ENCODE results near the gene BFSP2. TPM values are rescaled to one million over a fixed set of nuclear protein-coding genes. Genes with fewer than 3 reads are reported as not detected.

BFSP2 gene
- total RNA-seq, 6 experiments from 2014 or later = not detected

GRCh38 chr3:133459400-133459799 lies 59.5 kb downstream of the BFSP2 start:
- H3K9me3 ChIP-seq = no peaks in the 10 kb centered on the region
- no peak for TF ChIP-seq CTCF (IDR thresholded peaks at IDR 0.05)
- no peak for TF ChIP-seq POLR2A (IDR thresholded peaks at IDR 0.05)
- H3K36me3 ChIP-seq = no peaks in the 10 kb centered on the region
- WGBS (ENCODE audit: insufficient coverage, low coverage, low lambda C conversion rate, missing lambda C conversion rate) = 54% methylated on average over 5 of the region's 6 CpGs
- H3K27me3 ChIP-seq = peaks cover 0 to 10% of the 10 kb centered on the region in 2 donors
- H3K4me1 ChIP-seq = peaks cover 0 to 8% (median 3%) of the 10 kb centered on the region in 4 donors
- no peak overlapping the region for H3K4me3 ChIP-seq
- no peak overlapping the region for H3K27ac ChIP-seq
- ATAC-seq (peak; percentile 96 to 98 (median 97)), DNase-seq (peak; percentile 39 to 78 (median 72))
- intact Hi-C loops (cut with DNase I) = no loop called here

GRCh38 chr3:133460809-133461208 lies 61.0 kb downstream of the BFSP2 start:
- DNase-seq (no peak), ATAC-seq (no peak)
- Histone ChIP-seq H3K27ac (no peak overlapping the region), H3K4me1 (peaks cover 0 to 8% (median 3%) of the 10 kb centered on the region in 4 donors), H3K27me3 (peaks cover 0 to 4% of the 10 kb centered on the region in 2 donors), H3K4me3 (no peak overlapping the region), H3K36me3 (no peaks in the 10 kb centered on the region), H3K9me3 (no peaks in the 10 kb centered on the region)
- no peak for TF ChIP-seq CTCF (IDR thresholded peaks at IDR 0.05)
- no peak for TF ChIP-seq POLR2A (IDR thresholded peaks at IDR 0.05)
- WGBS (ENCODE audit: insufficient coverage, low coverage, low lambda C conversion rate, missing lambda C conversion rate) = 55% methylated on average over 2 of the region's 3 CpGs
- intact Hi-C loops (cut with DNase I) = no loop called here

- no peak for DNase-seq
- ATAC-seq = peak in 1 of 4 donors; percentile 19
- Histone ChIP-seq H3K36me3 (no peaks in the 10 kb centered on the region), H3K9me3 (no peaks in the 10 kb centered on the region), H3K4me3 (no peak overlapping the region), H3K4me1 (peaks cover 0 to 8% (median 3%) of the 10 kb centered on the region in 4 donors), H3K27ac (no peak overlapping the region), H3K27me3 (peaks cover 0 to 4% of the 10 kb centered on the region in 2 donors)
- no peak for TF ChIP-seq POLR2A (IDR thresholded peaks at IDR 0.05)
- TF ChIP-seq CTCF (IDR thresholded peaks at IDR 0.05) = no peak
- intact Hi-C loops (cut with DNase I) = no loop called here
- 35% methylated on average over 4 of the region's 4 CpGs for WGBS (ENCODE audit: insufficient coverage, low coverage, low lambda C conversion rate, missing lambda C conversion rate)
These were observed 61.4 kb downstream of the BFSP2 start for GRCh38 chr3:133461291-133461690.

GRCh38 chr3:133463347-133463860 lies 63.5 kb downstream of the BFSP2 start:
- H3K27me3 ChIP-seq = peaks cover 0 to 4% of the 10 kb centered on the region in 2 donors
- WGBS (ENCODE audit: insufficient coverage, low coverage, low lambda C conversion rate, missing lambda C conversion rate) = 80% methylated on average over 8 of the region's 8 CpGs
- no peak for DNase-seq
- intact Hi-C loops (cut with DNase I) = no loop called here
- no peak for TF ChIP-seq CTCF (IDR thresholded peaks at IDR 0.05)
- TF ChIP-seq POLR2A (IDR thresholded peaks at IDR 0.05) = no peak
- ATAC-seq = no peak
- peaks cover 0 to 8% (median 3%) of the 10 kb centered on the region in 4 donors for H3K4me1 ChIP-seq
- no peak overlapping the region for H3K4me3 ChIP-seq
- H3K27ac ChIP-seq = no peak overlapping the region
- H3K36me3 ChIP-seq = no peaks in the 10 kb centered on the region
- H3K9me3 ChIP-seq = no peaks in the 10 kb centered on the region
